Astrocyte of the hippocampus (primary cell): ENCODE measurements around the gene CSKMT.
A peak's percentile ranks its signal among the peaks of the same experiment; 100 is the strongest.
"Not testable (repeated sequence)": the region's sequence is repeated elsewhere in the genome, so short reads cannot be mapped to it uniquely, and the experiment has no call there.

Experiments used
- DNase-seq: peaks from one replicate; pipeline ENCODE4 v3.0.0; 2011; ENCODE audit warnings: low read depth, low spot score

Gene CSKMT

GRCh38 chr11:62656796-62657429 is 8.2 kb upstream of the CSKMT start:
- DNase-seq, result no peak

GRCh38 chr11:62664405-62665074 is 572 bp upstream of the CSKMT start:
- peak; percentile 74 for DNase-seq

- DNase-seq, result peak; percentile 84
Observed at GRCh38 chr11:62665599-62666258, 617 bp downstream of the CSKMT start.

GRCh38 chr11:62666259-62666926 is 1.3 kb downstream of the CSKMT start:
- DNase-seq, result peak; percentile 17

- no peak for DNase-seq
Observed at GRCh38 chr11:62667460-62667859, 2.3 kb downstream of the CSKMT start.

DNA sequence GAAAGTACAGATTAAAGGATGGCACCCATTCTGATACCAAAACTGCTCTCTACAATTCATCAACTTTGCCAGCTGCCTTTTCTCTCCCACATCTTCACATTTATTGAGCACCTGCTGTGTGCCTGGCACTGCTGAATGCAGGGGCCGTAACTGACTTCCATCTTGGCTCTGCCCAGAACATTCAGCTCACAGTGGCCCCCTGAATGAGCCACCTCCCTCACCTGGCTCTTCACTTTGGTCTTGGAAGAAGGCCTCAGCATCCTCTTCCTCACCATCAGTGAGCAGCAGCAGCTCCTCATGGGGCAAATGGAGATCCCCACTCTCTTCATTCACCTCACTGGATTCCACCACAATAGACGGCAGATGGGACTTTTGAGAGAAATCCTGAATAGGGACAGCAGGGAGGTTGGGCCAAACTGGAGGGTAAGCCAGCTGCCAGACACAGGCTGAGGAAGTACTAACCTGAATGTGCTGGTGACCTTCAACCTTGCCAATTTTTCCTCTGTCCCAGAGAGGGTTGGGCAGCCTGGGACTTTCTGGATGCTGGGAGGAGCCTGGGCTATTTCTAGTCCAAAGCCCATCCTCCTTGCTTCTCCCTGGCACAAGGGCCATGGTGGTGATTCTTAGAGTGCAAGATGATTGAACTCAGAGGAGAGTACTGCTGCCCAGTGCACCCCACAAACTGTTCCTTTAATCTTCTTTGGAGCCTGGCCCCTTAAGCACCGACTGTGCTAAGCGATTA is 4.5 kb downstream of the CSKMT start:
- no peak for DNase-seq

- DNase-seq, result no peak
Observed at GRCh38 chr11:62671236-62671607, 6.1 kb downstream of the CSKMT start.

DNA sequence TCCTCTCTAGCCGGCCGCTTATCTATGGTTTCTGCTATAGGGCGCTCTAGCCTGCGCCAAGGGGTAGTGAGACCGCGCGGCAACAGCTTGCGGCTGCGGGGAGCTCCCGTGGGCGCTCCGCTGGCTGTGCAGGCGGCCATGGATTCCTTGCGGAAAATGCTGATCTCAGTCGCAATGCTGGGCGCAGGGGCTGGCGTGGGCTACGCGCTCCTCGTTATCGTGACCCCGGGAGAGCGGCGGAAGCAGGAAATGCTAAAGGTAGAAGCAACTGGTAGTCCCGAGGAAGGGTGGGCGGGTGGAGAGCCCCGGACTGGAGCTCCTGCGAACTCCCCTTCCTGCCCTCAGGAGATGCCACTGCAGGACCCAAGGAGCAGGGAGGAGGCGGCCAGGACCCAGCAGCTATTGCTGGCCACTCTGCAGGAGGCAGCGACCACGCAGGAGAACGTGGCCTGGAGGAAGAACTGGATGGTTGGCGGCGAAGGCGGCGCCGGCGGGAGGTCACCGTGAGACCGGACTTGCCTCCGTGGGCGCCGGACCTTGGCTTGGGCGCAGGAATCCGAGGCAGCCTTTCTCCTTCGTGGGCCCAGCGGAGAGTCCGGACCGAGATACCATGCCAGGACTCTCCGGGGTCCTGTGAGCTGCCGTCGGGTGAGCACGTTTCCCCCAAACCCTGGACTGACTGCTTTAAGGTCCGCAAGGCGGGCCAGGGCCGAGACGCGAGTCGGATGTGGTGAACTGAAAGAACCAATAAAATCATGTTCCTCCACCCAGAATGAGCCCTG is 6.7 kb downstream of the CSKMT start, which contains the start of the genes LBHD1 and UQCC3:
Gene LBHD1, minus strand, starts transcription at position 660 of the 782 bp plus-strand sequence. CDS start 2,236 bp downstream, outside the sequence.
Gene UQCC3, plus strand, starts transcription at position 66 of the 782 bp plus-strand sequence. Its CDS starts 73 bp downstream, at position 139.
- peak; percentile 92 for DNase-seq

GRCh38 chr11:62673196-62673525 is 8.0 kb downstream of the CSKMT start:
- no peak for DNase-seq

GRCh38 chr11:62675415-62675814 is 10.3 kb downstream of the CSKMT start:
- not testable (repeated sequence) for DNase-seq

DNA sequence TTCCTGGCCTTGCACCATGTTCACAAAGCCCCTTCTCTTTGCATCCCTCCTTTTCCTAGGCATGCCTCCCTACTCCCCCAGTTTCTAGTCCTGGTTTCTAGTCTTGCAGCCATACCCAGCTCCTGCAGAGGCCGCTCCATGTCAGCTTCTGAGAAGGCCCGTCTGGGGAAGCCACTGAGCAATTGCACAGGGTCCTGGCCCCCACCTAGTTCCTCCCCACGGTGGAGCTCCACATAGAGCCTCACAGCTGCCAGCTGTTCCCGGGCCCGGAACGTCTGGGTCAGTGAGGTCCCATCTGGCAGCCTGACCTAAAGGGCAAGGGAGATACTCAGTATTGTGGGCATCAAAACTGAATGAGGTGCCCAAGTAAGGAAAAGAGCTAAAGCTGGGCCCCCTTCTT is 11.6 kb downstream of the CSKMT start:
- DNase-seq, result no peak

GRCh38 chr11:62677156-62677555 is 12.0 kb downstream of the CSKMT start:
- DNase-seq, result no peak

- no peak for DNase-seq
Observed at GRCh38 chr11:62677714-62678113, 12.6 kb downstream of the CSKMT start.

DNA sequence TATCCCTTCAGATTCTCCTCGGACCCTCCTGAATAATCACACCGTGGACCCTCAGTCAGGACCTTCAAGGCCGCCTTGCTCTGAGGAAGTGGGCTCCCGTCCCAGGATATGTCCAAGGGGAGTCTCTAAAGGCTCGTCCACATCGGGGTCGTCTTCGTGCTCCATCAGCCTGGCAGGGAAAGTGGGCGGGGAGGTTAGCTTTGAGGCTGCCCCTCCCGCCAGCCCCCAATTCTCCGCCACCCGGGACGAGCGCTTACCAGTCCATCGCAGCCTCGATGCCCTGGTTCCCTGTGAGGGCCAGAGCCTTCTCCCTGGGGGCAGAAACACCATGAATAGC is 13.3 kb downstream of the CSKMT start:
- no peak for DNase-seq

DNA sequence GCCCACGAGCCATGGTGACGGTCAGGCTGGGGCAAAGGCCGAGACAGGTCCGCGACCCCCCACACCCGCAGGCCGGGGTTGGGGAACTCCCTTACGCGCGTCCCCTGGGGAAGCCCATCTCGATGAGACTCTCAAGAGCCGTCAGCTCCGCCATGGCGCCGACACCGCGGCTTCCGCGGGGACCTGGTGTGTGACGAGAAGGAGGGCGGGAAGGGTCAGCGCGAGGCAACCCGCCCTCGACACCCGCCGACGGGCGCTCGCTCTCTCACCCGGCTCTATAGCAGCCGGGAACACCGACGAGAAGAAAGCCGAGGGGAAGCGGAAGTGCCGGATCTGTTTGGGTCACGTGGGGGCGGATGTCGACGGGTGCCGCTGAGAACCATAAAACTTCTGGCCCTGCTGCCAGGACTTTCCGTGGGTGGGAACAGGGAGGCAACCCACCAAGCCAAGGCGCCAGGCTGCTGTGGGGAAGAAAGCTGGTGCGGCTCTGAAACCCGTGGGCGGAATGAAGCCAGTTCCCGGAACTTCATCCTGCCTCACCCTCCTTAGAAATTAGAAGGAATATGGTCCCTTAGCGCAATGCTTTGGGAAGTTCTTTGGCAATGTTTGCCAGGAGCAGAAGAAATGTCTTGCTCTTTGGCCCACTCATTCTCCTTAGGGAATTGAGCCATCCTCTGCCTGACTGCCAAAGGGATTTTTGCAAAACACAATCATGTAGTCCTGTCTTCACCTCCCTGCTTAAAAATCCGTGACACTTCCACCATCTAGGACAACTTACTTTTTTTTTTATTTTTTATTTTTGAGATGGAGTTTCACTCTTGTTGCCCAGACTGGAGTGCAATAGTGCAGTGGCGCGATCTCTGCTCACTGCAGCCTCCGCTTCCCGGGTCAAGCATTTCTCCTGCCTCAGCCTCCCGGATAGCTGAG is 13.9 kb downstream of the CSKMT start, which contains the start of gene UBXN1:
Gene UBXN1, minus strand, starts transcription at position 304 of the 927 bp plus-strand sequence. Its CDS starts 150 bp downstream, at position 154.
- peak; percentile 93 for DNase-seq

DNA sequence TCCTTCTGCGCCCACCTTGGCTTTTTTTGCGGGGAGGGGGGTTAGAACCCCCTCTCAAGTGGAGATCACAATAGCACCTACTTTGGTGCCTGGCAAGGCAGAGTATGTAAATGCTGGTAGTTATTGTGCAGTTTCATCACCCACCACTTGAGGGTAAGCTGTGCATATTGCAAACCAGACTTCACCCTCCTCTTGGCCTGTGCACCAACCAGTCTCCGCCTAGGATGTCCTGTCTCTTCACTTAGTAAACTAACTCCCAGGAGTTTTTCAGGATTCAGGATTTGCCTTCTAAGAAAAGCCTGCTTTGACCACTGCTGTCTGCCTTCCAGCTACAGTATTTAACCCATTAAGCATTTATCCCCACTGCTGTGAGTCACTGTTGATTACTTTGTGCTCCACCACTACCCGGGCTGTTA is 15.7 kb downstream of the CSKMT start:
- peak; percentile 84 for DNase-seq

DNA sequence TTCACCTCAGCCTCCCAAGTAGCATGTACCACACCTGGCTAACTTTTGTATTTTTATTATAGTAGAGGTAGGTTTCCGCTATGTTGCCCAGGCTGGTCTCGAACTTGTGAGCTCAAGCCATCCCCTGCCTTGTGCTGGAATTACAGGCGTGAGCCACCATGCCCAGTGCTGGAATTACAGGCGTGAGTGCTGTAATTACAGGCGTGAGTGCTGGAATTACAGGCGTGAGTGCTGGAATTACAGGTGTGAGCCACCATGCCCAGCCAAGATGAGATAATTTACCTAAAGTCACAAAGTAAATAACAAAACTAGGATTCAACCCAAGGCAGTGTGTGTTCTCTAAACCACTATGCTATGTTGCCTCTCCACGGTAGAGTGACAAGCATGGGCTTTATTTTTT is 17.4 kb downstream of the CSKMT start:
- DNase-seq, result no peak

- no peak for DNase-seq
Observed at GRCh38 chr11:62687508-62688396, 22.6 kb downstream of the CSKMT start.

- no peak for DNase-seq
Observed at GRCh38 chr11:62688491-62688890, 23.4 kb downstream of the CSKMT start.
